H1 (cell line): ENCODE measurements around the gene KLHL29. TPM values are rescaled to one million over a fixed set of nuclear protein-coding genes. Genes with fewer than 3 reads are reported as not detected.

Experiments
- CTCF ChIA-PET: fragments of 300-600 bp; sonication (Branson Sonifier 250); formaldehyde crosslinking; loops from one replicate; lab custom pipeline; 2021; ENCODE audit not compliant: partially characterized antibody; lab: Charles Lee
- POLR2A ChIA-PET: fragments of 300-600 bp; sonication (Branson Sonifier 250); formaldehyde crosslinking; loops from one replicate; lab custom pipeline; 2021; ENCODE audit warnings: inconsistent platforms; ENCODE audit not compliant: partially characterized antibody; lab: Charles Lee
- DNase-seq, 2 experiments: peaks; one replicate each; pipeline versions ENCODE4 v3.0.0 to v3.0.0-alpha.2; 2010 to 2022; ENCODE audit warnings: low spot score in 2 of 2, low read depth in 1 of 2, mixed read lengths in 1 of 2
- FAIRE-seq: peaks from 2 replicates; lab custom pipeline; 2011; peaks lifted over from hg19 to GRCh38; lab: Jason Lieb, UNC
- H2AFZ ChIP-seq: 2 replicates; pipeline ENCODE4 v1.8.1; 2012; ENCODE audit warnings: low read length, inconsistent platforms
- H2AK5ac ChIP-seq: 2 replicates; pipeline ENCODE4 v1.6.1; 2013; ENCODE audit warnings: low read depth, low read length
- H2BK120ac ChIP-seq: replicated peaks from 2 replicates; pipeline ENCODE3; 2013; ENCODE audit warnings: low read depth, low read length, inconsistent platforms
- H2BK12ac ChIP-seq: 2 replicates; pipeline ENCODE4 v1.6.1; 2013; ENCODE audit warnings: low read depth, low read length
- H2BK15ac ChIP-seq: 2 replicates; pipeline ENCODE4 v1.6.1; 2013; ENCODE audit warnings: low read length
- H2BK20ac ChIP-seq: 2 replicates; pipeline ENCODE4 v1.6.1; 2013; ENCODE audit warnings: low read length
- H2BK5ac ChIP-seq: 2 replicates; pipeline ENCODE4 v1.6.1; 2013; ENCODE audit warnings: low read depth, low read length
- H3K14ac ChIP-seq: 2 replicates; pipeline ENCODE4 v1.6.1; 2013; ENCODE audit warnings: inconsistent platforms; ENCODE audit not compliant: insufficient read length
- H3K18ac ChIP-seq: 2 replicates; pipeline ENCODE4 v1.6.1; 2013; ENCODE audit warnings: low read length; ENCODE audit errors: extremely low read depth
- H3K23ac ChIP-seq: 2 replicates; pipeline ENCODE4 v1.6.1; 2013; ENCODE audit warnings: inconsistent platforms; ENCODE audit not compliant: insufficient read length
- H3K23me2 ChIP-seq: 2 replicates; pipeline ENCODE4 v1.6.1; 2013; ENCODE audit warnings: low read depth, low read length
- H3K27ac ChIP-seq: 2 replicates; pipeline ENCODE4 v1.6.1; 2011; ENCODE audit warnings: low read depth, low read length, inconsistent platforms
- H3K27me3 ChIP-seq, 4 experiments: replicated peaks in 1 of 4; 1 replicate in 1 of 4; 2 replicates in 3 of 4; pipeline versions ENCODE4 v1.6.1 to v1.8.1; 2011 to 2013; ENCODE audit warnings: low read length in 3 of 4, mild to moderate bottlenecking in 3 of 4, inconsistent platforms in 2 of 4, mixed read lengths in 2 of 4, moderate library complexity in 1 of 4; ENCODE audit not compliant: control insufficient read depth in 3 of 4, insufficient read depth in 3 of 4; ENCODE audit errors: extremely low read depth in 1 of 4
- H3K36me3 ChIP-seq, 4 experiments: 2 replicates each; pipeline versions ENCODE4 v1.6.1 to v1.8.1; 2011 to 2013; ENCODE audit warnings: mild to moderate bottlenecking in 4 of 4, low read length in 3 of 4, moderate library complexity in 2 of 4, control low read depth in 1 of 4, inconsistent platforms in 1 of 4; ENCODE audit not compliant: insufficient read depth in 4 of 4, control insufficient read depth in 2 of 4
- H3K4ac ChIP-seq: replicated peaks from 2 replicates; pipeline ENCODE3; 2013; ENCODE audit warnings: low read length, low read depth, mixed read lengths, inconsistent platforms; ENCODE audit not compliant: insufficient read length
- H3K4me1 ChIP-seq, 4 experiments: replicated peaks in 1 of 4; 1 replicate in 1 of 4; 2 replicates in 3 of 4; pipeline versions ENCODE4 v1.6.1 to v1.8.1; 2011 to 2013; ENCODE audit warnings: low read length in 3 of 4, inconsistent platforms in 2 of 4, mixed read lengths in 1 of 4; ENCODE audit not compliant: insufficient read depth in 4 of 4, control insufficient read depth in 3 of 4
- H3K4me2 ChIP-seq, 2 experiments: 2 replicates each; pipeline versions ENCODE4 v1.6.1 to v1.8.1; 2011 to 2013; ENCODE audit warnings: low read depth in 2 of 2, low read length in 2 of 2, control low read depth in 1 of 2, inconsistent platforms in 1 of 2, mild to moderate bottlenecking in 1 of 2; ENCODE audit not compliant: insufficient read depth in 1 of 2
- H3K4me3 ChIP-seq, 4 experiments: fragments of 200-600, 300-600 bp in 1 of 4; sonication (generic), shearing (Covaris generic), sonication (Bioruptor Twin) in 1 of 4; 2 replicates each; pipeline versions ENCODE4 v1.5.1 to v1.8.1; 2011 to 2016; ENCODE audit warnings: low read length in 4 of 4, low read depth in 3 of 4, control low read depth in 2 of 4, inconsistent platforms in 2 of 4, mild to moderate bottlenecking in 2 of 4, mixed read lengths in 1 of 4, moderate library complexity in 1 of 4; ENCODE audit not compliant: insufficient read depth in 2 of 4; ENCODE audit errors: extremely low read depth in 1 of 4
- H3K56ac ChIP-seq: replicated peaks from 2 replicates; pipeline ENCODE3; 2013; ENCODE audit warnings: low read depth, mild to moderate bottlenecking, mixed read lengths, low read length, inconsistent platforms; ENCODE audit not compliant: insufficient read length
- H3K79me1 ChIP-seq: 2 replicates; pipeline ENCODE4 v1.6.1; 2013; ENCODE audit warnings: low read depth, low read length, control low read depth
- H3K79me2 ChIP-seq, 2 experiments: 2 replicates each; pipeline versions ENCODE4 v1.6.1 to v1.8.1; 2012 to 2013; ENCODE audit warnings: low read length in 2 of 2, mild to moderate bottlenecking in 2 of 2, inconsistent platforms in 1 of 2; ENCODE audit not compliant: insufficient read depth in 2 of 2, control insufficient read depth in 1 of 2
- H3K9ac ChIP-seq, 4 experiments: replicated peaks in 1 of 4; 1 replicate in 1 of 4; 2 replicates in 3 of 4; pipeline versions ENCODE4 v1.6.1 to v1.8.1; 2011 to 2013; ENCODE audit warnings: low read depth in 3 of 4, low read length in 3 of 4, control low read depth in 2 of 4, mild to moderate bottlenecking in 2 of 4, moderate library complexity in 2 of 4, inconsistent platforms in 1 of 4; ENCODE audit errors: extremely low read depth in 1 of 4
- H3K9me3 ChIP-seq, 2 experiments: 2 replicates each; pipeline versions ENCODE4 v1.6.1 to v1.8.1; 2012 to 2013; ENCODE audit warnings: mild to moderate bottlenecking in 2 of 2, moderate library complexity in 2 of 2, control low read depth in 1 of 2, inconsistent platforms in 1 of 2, low read depth in 1 of 2, low read length in 1 of 2, mixed read lengths in 1 of 2; ENCODE audit not compliant: insufficient read depth in 2 of 2
- H4K20me1 ChIP-seq, 2 experiments: replicated peaks in 1 of 2; 2 replicates each; pipeline versions ENCODE3 to v1.8.1; 2011 to 2013; ENCODE audit warnings: inconsistent platforms in 2 of 2, low read length in 2 of 2, mild to moderate bottlenecking in 1 of 2; ENCODE audit not compliant: insufficient read depth in 2 of 2, control insufficient read depth in 1 of 2
- H4K5ac ChIP-seq: 2 replicates; pipeline ENCODE4 v1.6.1; 2013; ENCODE audit warnings: low read length, low read depth, mixed read lengths, inconsistent platforms; ENCODE audit not compliant: insufficient read length
- H4K8ac ChIP-seq: 2 replicates; pipeline ENCODE4 v1.8.0; 2013; ENCODE audit warnings: mild to moderate bottlenecking, moderate library complexity, low read length, inconsistent platforms; ENCODE audit not compliant: insufficient read depth; ENCODE audit errors: extremely low read depth
- H4K91ac ChIP-seq: replicated peaks from 2 replicates; pipeline ENCODE3; 2013; ENCODE audit warnings: low read length, mixed read lengths, inconsistent platforms; ENCODE audit not compliant: insufficient read length
- ASH2L ChIP-seq: fragments of 200-600, 300-600 bp; sonication (generic); IDR thresholded peaks from one replicate; pipeline ENCODE4 v1.7.1; 2017; ENCODE audit warnings: low read length
- BACH1 ChIP-seq: IDR thresholded peaks from 2 replicates; pipeline ENCODE4 v1.6.1; 2012; ENCODE audit warnings: low read length, improper control_type of control experiment
- CBX8 ChIP-seq: fragments of 300-800, 300-1000 bp; sonication (generic); IDR thresholded peaks from 2 replicates; pipeline ENCODE4 v1.7.1; 2016; ENCODE audit warnings: low read depth, low read length, borderline replicate concordance
- FOSL1 ChIP-seq: IDR thresholded peaks from 2 replicates; pipeline ENCODE4 v1.6.1; 2011; ENCODE audit warnings: mild to moderate bottlenecking, low read depth, low read length, moderate library complexity; ENCODE audit not compliant: insufficient read depth
- GTF2F1 ChIP-seq: IDR thresholded peaks from 2 replicates; pipeline ENCODE4 v1.6.1; 2012; ENCODE audit warnings: low read depth, low read length, improper control_type of control experiment, borderline replicate concordance
- HDAC2 ChIP-seq, 2 experiments: fragments of 300-600 bp in 1 of 2; sonication (generic) in 1 of 2; IDR thresholded peaks; 2 replicates each; pipeline ENCODE4 v1.6.1; 2011 to 2012; ENCODE audit warnings: low read depth in 2 of 2, low read length in 2 of 2, mild to moderate bottlenecking in 2 of 2, moderate library complexity in 2 of 2, borderline replicate concordance in 1 of 2, inconsistent platforms in 1 of 2
- KDM1A ChIP-seq: fragments of 200-600, 300-600 bp; sonication (generic); IDR thresholded peaks from 2 replicates; pipeline ENCODE4 v1.7.1; 2016; ENCODE audit warnings: mild to moderate bottlenecking, low read length, borderline replicate concordance
- KDM5A ChIP-seq: fragments of 200-600 bp; IDR thresholded peaks from 2 replicates; pipeline ENCODE4 v1.7.1; 2012; ENCODE audit warnings: mild to moderate bottlenecking, low read length, inconsistent platforms, mixed read lengths
- POLR2AphosphoS5 ChIP-seq: IDR thresholded peaks from 2 replicates; pipeline ENCODE4 v1.6.1; 2011; ENCODE audit warnings: low read depth, low read length
- RXRA ChIP-seq: IDR thresholded peaks from 2 replicates; pipeline ENCODE4 v1.6.1; 2011; ENCODE audit warnings: low read depth, mild to moderate bottlenecking, low read length, moderate library complexity; ENCODE audit not compliant: insufficient read depth
- SP2 ChIP-seq: IDR thresholded peaks from 2 replicates; pipeline ENCODE4 v1.6.1; 2012; ENCODE audit warnings: mild to moderate bottlenecking, low read length, inconsistent platforms
- SUZ12 ChIP-seq: fragments of 200-600 bp; sonication (generic); IDR thresholded peaks from 2 replicates; pipeline ENCODE4 v1.6.1; 2012; ENCODE audit warnings: mild to moderate bottlenecking, inconsistent platforms, low read length, moderate library complexity, mixed read lengths
- TBP ChIP-seq: IDR thresholded peaks from 2 replicates; pipeline ENCODE4 v1.6.1; 2011; ENCODE audit warnings: low read depth, low read length, improper control_type of control experiment
- TCF12 ChIP-seq: IDR thresholded peaks from 2 replicates; pipeline ENCODE4 v1.6.1; 2011; ENCODE audit warnings: low read depth, mild to moderate bottlenecking, low read length
- YY1 ChIP-seq: IDR thresholded peaks from 2 replicates; pipeline ENCODE4 v1.6.1; 2011; ENCODE audit warnings: low read depth, mild to moderate bottlenecking, low read length
- whole genome bisulfite sequencing, 2 experiments: shearing (Covaris generic) in 1 of 2; methylation state at CpG; one replicate each; pipeline versions ENCODE4 v1.1.6 to v1.1.7; 2013 to 2015; ENCODE audit warnings: low lambda C conversion rate in 2 of 2, mixed read lengths in 2 of 2, inconsistent platforms in 1 of 2, low coverage in 1 of 2, missing lambda C conversion rate in 1 of 2; ENCODE audit not compliant: insufficient replicate concordance in 2 of 2, insufficient coverage in 1 of 2, insufficient read length in 1 of 2; ENCODE audit errors: extremely low coverage in 1 of 2, missing lambda C conversion rate in 1 of 2; 5-methylcytosine and 5-hydroxymethylcytosine counted together
- polyA plus RNA-seq, 7 experiments: library from polyadenylated mRNA; depleted of rRNA in 3 of 7; stranded (reverse) in 5 of 7; unstranded in 2 of 7; fragments of >200 nt in 5 of 7; fragments of 200-250 nt in 2 of 7; gene quantifications; 1 replicate in 5 of 7; 2 replicates in 1 of 7; 4 replicates in 1 of 7; pipeline versions ENCODE4 v1.2.1 to v1.2.3, GENCODE V29; 2011 to 2013; ENCODE audit warnings: missing spikeins in 2 of 7, mixed read lengths in 2 of 7
- total RNA-seq: library from RNA; stranded (reverse); fragmentation: NEBNext Ultra II Directional; extraction: Animal tissue kit (Norgen Biotek cat#: 25700); gene quantifications from 2 replicates; pipeline ENCODE4 v1.2.1, GENCODE V29; 2021

KLHL29 gene
- total and polyA plus RNA-seq, 2 of the 8 experiments (the other 6 are each of a cell fraction or from before 2014, with no cell fraction given): 1.1 to 4.7 TPM

GRCh38 chr2:23606196-23606595 lies 221.2 kb downstream of the KLHL29 start:
- H2BK20ac ChIP-seq: no peak overlapping the region
- H4K5ac ChIP-seq: no peak overlapping the region
- no peak overlapping the region for H3K4me3 ChIP-seq
- H3K9me3 ChIP-seq: peaks cover 5 to 9% of the 10 kb centered on the region in 2 experiments; a peak in 3 of 4 replicates
- no peak overlapping the region for H3K27ac ChIP-seq
- 88% methylated on average over 9 of the region's 9 CpGs; no CpG with 5 or more reads in 1 of the 2 experiments for WGBS, 2 experiments
- H4K20me1 ChIP-seq: no peaks in the 10 kb centered on the region
- no peaks in the 10 kb centered on the region for H3K79me2 ChIP-seq
- no peak overlapping the region for H4K8ac ChIP-seq
- no peaks in the 10 kb centered on the region; a peak in 1 of 8 replicates for H3K36me3 ChIP-seq
- ChIA-PET CTCF (interaction anchor here (7.0 kb wide), 1 partner anchor 19 kb away, joined by 47 read pairs; no protein-coding TSS in a partner anchor), POLR2A (interaction anchor here (1.0 kb wide), 1 partner anchor 15 kb away, joined by 3 read pairs; no protein-coding TSS in a partner anchor)
- 0 out of 2 replicates have a peak overlapping the region, but pooled peaks have one; percentile 39 for H2AK5ac ChIP-seq
- no peak overlapping the region for H3K4ac ChIP-seq
- DNase-seq (no peak), FAIRE-seq (no peak)
- H3K4me1 ChIP-seq: peaks cover 2 to 13% (median 6%) of the 10 kb centered on the region in 4 experiments; a peak in 6 of 7 replicates
- no peak overlapping the region for H3K14ac ChIP-seq
- H3K18ac ChIP-seq: no peak overlapping the region; the same call in 1 of the 2 replicates
- peaks cover 3% of the 10 kb centered on the region; the same call in 1 of the 2 replicates for H3K23me2 ChIP-seq
- peak overlapping the region; percentile 75; the same call in 1 of the 2 replicates for H2BK12ac ChIP-seq
- no peak overlapping the region for H3K4me2 ChIP-seq
- H3K79me1 ChIP-seq: no peaks in the 10 kb centered on the region
- no peak overlapping the region for H3K23ac ChIP-seq
- no peak overlapping the region for H2BK15ac ChIP-seq
- H3K56ac ChIP-seq: no peak overlapping the region
- H4K91ac ChIP-seq: no peak overlapping the region
- no peaks in the 10 kb centered on the region for H3K27me3 ChIP-seq
- H3K9ac ChIP-seq: no peak overlapping the region
- no peak overlapping the region for H2AFZ ChIP-seq
- peak overlapping the region; percentile 63; the same call in 1 of the 2 replicates for H2BK5ac ChIP-seq
- H2BK120ac ChIP-seq: no peak overlapping the region
- no peak for TF ChIP-seq BACH1
- no peak for TF ChIP-seq FOSL1
- TF ChIP-seq ASH2L: no peak
- TF ChIP-seq KDM1A: no peak
- TF ChIP-seq KDM5A: no peak
- TF ChIP-seq RXRA: no peak
- TF ChIP-seq SP2: no peak
- TF ChIP-seq HDAC2 (IDR thresholded peaks at IDR 0.05; ENCODE audit: borderline replicate concordance in 1 of 2, low read depth in 2 of 2, low read length in 2 of 2): no peak
- TF ChIP-seq TCF12: no peak
- no peak for TF ChIP-seq YY1
- TF ChIP-seq SUZ12: no peak
- no peak for TF ChIP-seq POLR2AphosphoS5
- TF ChIP-seq GTF2F1: no peak
- TF ChIP-seq TBP: no peak
- TF ChIP-seq CBX8: no peak
